ENCODE results near the gene RAB7B. TPM values are rescaled to one million over a fixed set of nuclear protein-coding genes. Genes with fewer than 3 reads are reported as not detected.

The RAB7B gene
- total RNA-seq, 1 donor from 2014 or later: 0.82 TPM

DNA sequence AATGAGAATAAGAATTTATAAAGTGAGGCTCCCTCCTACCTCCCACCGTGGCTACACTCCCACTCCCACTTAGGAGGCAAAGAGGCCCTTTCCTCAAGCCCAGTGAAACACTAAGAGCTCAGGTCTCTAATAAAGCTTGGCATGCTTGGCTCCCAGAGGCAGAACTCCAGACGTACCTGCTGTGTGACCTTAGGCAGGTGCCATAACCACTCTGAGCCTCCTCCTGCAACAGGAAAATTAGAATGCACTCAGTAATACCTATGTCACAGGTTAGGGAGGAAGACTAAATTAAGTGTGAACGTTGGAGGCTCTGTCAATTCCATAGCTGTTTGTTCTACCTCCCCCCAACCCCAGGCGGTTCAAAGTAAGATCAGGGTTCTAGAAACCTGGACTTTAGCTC, 43.4 kb downstream of the RAB7B start:
- no peak overlapping the region for H3K4me3 Mint-ChIP-seq
- peaks cover 42% of the 10 kb centered on the region for H3K27me3 Mint-ChIP-seq
- H3K36me3 Mint-ChIP-seq: no peaks in the 10 kb centered on the region
- H3K27ac Mint-ChIP-seq: no peak overlapping the region
- TF ChIP-seq, protein P1, sequence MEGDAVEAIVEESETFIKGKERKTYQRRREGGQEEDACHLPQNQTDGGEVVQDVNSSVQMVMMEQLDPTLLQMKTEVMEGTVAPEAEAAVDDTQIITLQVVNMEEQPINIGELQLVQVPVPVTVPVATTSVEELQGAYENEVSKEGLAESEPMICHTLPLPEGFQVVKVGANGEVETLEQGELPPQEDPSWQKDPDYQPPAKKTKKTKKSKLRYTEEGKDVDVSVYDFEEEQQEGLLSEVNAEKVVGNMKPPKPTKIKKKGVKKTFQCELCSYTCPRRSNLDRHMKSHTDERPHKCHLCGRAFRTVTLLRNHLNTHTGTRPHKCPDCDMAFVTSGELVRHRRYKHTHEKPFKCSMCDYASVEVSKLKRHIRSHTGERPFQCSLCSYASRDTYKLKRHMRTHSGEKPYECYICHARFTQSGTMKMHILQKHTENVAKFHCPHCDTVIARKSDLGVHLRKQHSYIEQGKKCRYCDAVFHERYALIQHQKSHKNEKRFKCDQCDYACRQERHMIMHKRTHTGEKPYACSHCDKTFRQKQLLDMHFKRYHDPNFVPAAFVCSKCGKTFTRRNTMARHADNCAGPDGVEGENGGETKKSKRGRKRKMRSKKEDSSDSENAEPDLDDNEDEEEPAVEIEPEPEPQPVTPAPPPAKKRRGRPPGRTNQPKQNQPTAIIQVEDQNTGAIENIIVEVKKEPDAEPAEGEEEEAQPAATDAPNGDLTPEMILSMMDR (conservative IDR thresholded peaks at IDR 0.05): no peak
- DNase-seq (ENCODE audit: extremely low spot score, unreplicated experiment): no peak
- no peaks in the 10 kb centered on the region for H3K9me3 Mint-ChIP-seq
- H3K4me1 Mint-ChIP-seq (ENCODE audit: unreplicated experiment): peaks cover 5% of the 10 kb centered on the region

DNA sequence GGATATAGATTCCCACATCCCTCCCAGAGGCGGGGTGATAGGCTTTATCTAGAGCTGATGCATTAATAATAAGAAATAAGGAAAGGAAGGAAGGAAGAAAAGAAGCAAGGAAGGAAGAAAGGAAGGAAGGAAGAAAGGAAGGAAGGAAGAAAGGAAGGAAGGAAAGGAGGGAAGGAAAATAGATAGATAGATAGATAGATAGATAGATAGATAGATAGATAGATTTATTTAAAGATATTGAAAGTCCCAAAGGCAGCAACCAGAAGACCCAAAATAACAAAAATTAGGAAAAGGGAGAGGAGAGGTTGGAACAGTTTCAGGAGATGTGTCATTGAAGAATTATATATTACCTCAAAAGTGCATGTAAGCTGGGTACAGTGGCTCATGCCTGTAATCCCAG, 47.7 kb downstream of the RAB7B start:
- peaks cover 33% of the 10 kb centered on the region for H3K27me3 Mint-ChIP-seq
- H3K36me3 Mint-ChIP-seq: no peaks in the 10 kb centered on the region
- DNase-seq (ENCODE audit: extremely low spot score, unreplicated experiment): no peak
- H3K4me1 Mint-ChIP-seq (ENCODE audit: unreplicated experiment): no peaks in the 10 kb centered on the region
- no peaks in the 10 kb centered on the region for H3K9me3 Mint-ChIP-seq
- H3K27ac Mint-ChIP-seq: no peak overlapping the region
- H3K4me3 Mint-ChIP-seq: no peak overlapping the region
- TF ChIP-seq, protein P1 (conservative IDR thresholded peaks at IDR 0.05): no peak

DNA sequence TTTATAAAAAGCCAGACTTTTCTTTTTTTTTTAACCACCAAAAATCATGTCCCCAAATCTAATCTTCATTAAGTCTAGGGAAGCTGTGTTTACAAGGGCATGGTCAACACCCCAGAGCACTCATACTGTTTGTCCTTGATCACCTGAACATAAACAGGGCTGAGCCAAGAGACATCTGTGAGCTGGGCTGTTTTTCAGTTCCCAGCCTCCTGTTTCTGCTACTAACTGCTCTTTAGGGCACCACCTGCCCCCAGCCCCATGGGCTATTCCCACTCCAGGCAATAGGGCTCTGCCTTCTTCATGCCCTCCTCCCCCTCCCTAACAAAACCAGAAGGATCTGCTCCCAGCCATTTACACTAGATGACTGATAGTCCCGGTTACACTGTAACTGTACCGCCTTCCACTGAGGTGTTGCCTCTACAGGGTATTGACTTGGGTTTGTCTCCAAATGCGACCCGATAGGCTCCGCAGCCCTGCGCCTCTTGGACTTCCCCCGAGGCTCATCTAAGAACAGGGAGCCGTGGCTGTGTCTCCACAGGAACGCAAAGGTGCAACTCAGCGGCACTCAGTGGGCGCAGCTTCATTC, 48.3 kb downstream of the RAB7B start:
- Mint-ChIP-seq H3K4me3 (no peak overlapping the region), H3K4me1 (ENCODE audit: unreplicated experiment) (no peaks in the 10 kb centered on the region), H3K27ac (no peak overlapping the region), H3K36me3 (no peaks in the 10 kb centered on the region), H3K27me3 (peaks cover 29% of the 10 kb centered on the region), H3K9me3 (no peaks in the 10 kb centered on the region)
- TF ChIP-seq, protein P1 (conservative IDR thresholded peaks at IDR 0.05): no peak
- no peak for DNase-seq (ENCODE audit: extremely low spot score, unreplicated experiment)

DNA sequence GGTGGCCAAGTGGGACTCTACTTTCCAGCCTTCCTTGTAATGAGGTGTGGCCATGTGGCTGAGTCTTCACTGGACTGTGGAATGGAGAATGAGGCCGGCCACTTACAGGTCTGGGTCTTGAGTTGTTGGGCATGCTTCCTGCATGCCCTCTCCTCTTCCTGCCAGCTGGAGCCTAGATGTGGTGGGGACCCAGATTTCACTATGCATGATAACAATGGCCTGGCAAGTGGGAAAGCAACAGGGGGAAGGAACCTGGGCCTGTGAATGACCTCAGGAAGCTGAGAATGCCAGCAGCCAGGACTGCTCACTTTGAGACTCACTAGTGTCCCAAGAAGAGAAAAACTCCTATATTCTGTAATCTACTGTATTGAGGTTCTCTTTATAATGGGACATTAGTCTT, 51.4 kb downstream of the RAB7B start:
- Mint-ChIP-seq H3K27me3 (peaks cover 21% of the 10 kb centered on the region), H3K27ac (no peak overlapping the region), H3K4me3 (no peak overlapping the region), H3K4me1 (ENCODE audit: unreplicated experiment) (no peaks in the 10 kb centered on the region), H3K36me3 (no peaks in the 10 kb centered on the region), H3K9me3 (no peaks in the 10 kb centered on the region)
- DNase-seq (ENCODE audit: extremely low spot score, unreplicated experiment): no peak
- TF ChIP-seq, protein P1 (conservative IDR thresholded peaks at IDR 0.05): no peak

DNA sequence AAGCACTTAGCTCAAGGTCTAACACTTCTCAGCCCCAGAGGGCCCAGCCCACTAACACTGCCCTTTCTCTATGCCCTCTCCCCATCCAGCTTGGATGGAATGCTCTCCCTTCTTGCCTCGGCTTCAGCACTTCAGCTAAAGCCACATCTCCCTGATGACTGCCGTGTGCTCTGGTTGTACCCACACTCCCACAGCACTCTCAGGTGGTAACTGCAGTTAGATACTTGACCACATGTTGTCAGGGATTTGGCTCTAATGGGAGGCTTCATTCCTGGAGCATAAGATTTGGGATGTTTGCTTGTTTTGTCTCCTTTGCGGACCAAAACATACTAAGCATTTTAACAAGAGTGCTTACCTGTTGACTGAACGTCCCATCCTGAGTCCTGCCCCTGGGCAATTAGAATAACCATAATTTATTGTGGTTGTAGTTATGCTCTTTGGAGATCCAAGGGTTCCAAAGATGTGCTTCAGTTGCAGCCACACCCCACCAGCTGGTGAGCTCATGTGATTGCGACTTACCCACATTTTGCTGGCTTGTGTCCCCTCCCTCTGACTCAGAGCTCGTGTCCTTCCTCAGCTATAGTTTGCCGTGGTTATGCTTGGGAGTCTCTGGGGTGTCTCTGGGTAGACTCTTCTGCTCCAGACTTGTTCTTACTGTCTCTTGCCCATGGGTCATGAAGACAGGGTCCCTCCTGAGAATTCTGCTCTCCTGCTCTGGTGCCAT, 52.2 kb downstream of the RAB7B start:
- Mint-ChIP-seq H3K27me3 (peaks cover 25% of the 10 kb centered on the region), H3K27ac (no peak overlapping the region), H3K4me1 (ENCODE audit: unreplicated experiment) (no peaks in the 10 kb centered on the region), H3K36me3 (no peaks in the 10 kb centered on the region), H3K9me3 (no peaks in the 10 kb centered on the region), H3K4me3 (no peak overlapping the region)
- no peak for DNase-seq (ENCODE audit: extremely low spot score, unreplicated experiment)
- TF ChIP-seq, protein P1 (conservative IDR thresholded peaks at IDR 0.05): no peak

Measured in type B pancreatic cell (in vitro differentiated cells).